Activated CD4-positive, CD25-positive, alpha-beta regulatory T cell (primary cell): ENCODE measurements around the gene ABCA7.

Experiments
- DNase-seq, 4 experiments: peaks; one replicate each; lab custom pipeline; 2025; lab: John Stamatoyannopoulos, UW

The ABCA7 gene

GRCh38 chr19:1040476-1041271 lies 767 bp downstream of the ABCA7 start:
- DNase-seq: peak; percentile 68 to 82 (median 74)

GRCh38 chr19:1041272-1041834 lies 1.4 kb downstream of the ABCA7 start:
- no peak for DNase-seq

- no peak for DNase-seq
Observed at GRCh38 chr19:1041835-1042685, 2.2 kb downstream of the ABCA7 start.

GRCh38 chr19:1042689-1043511 lies 3.0 kb downstream of the ABCA7 start:
- DNase-seq: no peak

GRCh38 chr19:1045247-1045603 lies 5.3 kb downstream of the ABCA7 start:
- peak in 1 of 4 experiments; percentile 29 for DNase-seq

GRCh38 chr19:1046117-1046626 lies 6.3 kb downstream of the ABCA7 start:
- DNase-seq: no peak

GRCh38 chr19:1046836-1047695 lies 7.2 kb downstream of the ABCA7 start:
- DNase-seq: no peak

- no peak for DNase-seq
Observed at GRCh38 chr19:1047696-1048147, 7.8 kb downstream of the ABCA7 start.

- no peak for DNase-seq
Observed at GRCh38 chr19:1049106-1049505, 9.2 kb downstream of the ABCA7 start.

GRCh38 chr19:1049800-1050199 lies 9.9 kb downstream of the ABCA7 start:
- no peak for DNase-seq

- DNase-seq: no peak
Observed at GRCh38 chr19:1050989-1051788, 11.3 kb downstream of the ABCA7 start.

GRCh38 chr19:1051791-1052190 lies 11.9 kb downstream of the ABCA7 start:
- DNase-seq: no peak

- DNase-seq: no peak
Observed at GRCh38 chr19:1052349-1052975, 12.6 kb downstream of the ABCA7 start.

GRCh38 chr19:1053176-1054101 lies 13.5 kb downstream of the ABCA7 start:
- DNase-seq: no peak

GRCh38 chr19:1054102-1055027 lies 14.5 kb downstream of the ABCA7 start:
- no peak for DNase-seq

- DNase-seq: no peak
Observed at GRCh38 chr19:1055028-1055425, 15.1 kb downstream of the ABCA7 start.
